GM19438 (cell line): ENCODE results near the gene CAMSAP2.
A peak's percentile ranks its signal among the peaks of the same experiment; 100 is the strongest.

Source experiments
- ATAC-seq: cut with Tn5 transposase; IDR thresholded peaks from one replicate; pipeline ENCODE4 v1.9.1; 2021; ENCODE audit warnings: low read depth; ENCODE audit not compliant: unreplicated experiment

The CAMSAP2 gene

GRCh38 chr1:200909757-200910239, 171.1 kb downstream of the CAMSAP2 start:
- peak; percentile 57 for ATAC-seq
